Choroid plexus epithelial cell (primary cell): ENCODE measurements around the gene REXO1.

Experiments used
- DNase-seq: peaks from one replicate; pipeline ENCODE4 v3.0.0-alpha.2; 2010; ENCODE audit warnings: low read depth
- H3K4me3 ChIP-seq: 2 replicates; pipeline ENCODE4 v1.5.1; 2011; ENCODE audit warnings: low read depth, mild to moderate bottlenecking, control low read depth, low read length, moderate library complexity
- CTCF ChIP-seq: conservative IDR thresholded peaks from 2 replicates; pipeline ENCODE4 v1.5.1; 2011; ENCODE audit warnings: low read depth, mild to moderate bottlenecking, control low read depth, inconsistent platforms, low read length, moderate library complexity

Gene REXO1

GRCh38 chr19:1866693-1867348 lies 18.5 kb upstream of the REXO1 start:
- H3K4me3 ChIP-seq: no peak overlapping the region
- TF ChIP-seq CTCF: no peak
- DNase-seq: no peak

DNA sequence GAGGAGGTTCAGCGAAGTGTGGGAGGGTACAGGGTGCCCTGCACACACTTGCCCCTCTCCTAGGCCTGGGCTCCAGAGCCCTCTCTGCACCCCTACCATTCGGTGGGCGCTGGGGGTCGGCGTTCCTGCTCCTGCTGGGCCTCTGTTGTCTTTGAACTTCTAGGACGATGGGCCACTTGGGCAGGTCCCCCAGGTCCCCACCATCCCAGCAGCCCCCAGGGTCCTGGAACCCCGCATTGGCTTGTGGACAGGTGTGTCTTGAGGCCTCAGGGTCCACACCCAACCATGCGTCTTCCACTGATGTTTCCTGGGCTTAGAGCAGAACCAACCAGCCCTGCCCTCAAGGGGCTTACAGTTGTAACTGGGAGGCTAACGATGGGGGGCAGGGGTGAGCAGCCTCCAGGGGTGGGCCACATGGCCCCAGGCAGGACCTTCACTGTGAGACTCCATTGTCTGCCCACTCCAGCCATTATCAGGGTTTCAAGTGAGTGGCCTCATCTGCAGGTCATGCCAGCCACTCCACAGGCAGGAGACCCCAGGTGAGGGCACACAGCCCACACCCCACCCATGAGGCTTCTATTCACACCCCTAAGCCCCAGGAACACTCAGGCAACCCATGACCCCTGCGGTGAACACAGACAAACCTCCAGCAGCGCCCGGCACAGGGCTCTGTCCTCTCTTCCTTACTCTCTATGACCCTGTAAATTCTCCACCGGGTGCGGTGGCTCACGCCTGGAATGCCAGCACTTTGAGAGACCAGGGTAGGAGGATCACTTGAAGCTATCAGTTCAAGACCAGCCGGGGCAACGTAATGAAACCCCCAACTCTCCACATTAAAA lies 17.1 kb upstream of the REXO1 start:
- DNase-seq: no peak
- TF ChIP-seq CTCF: no peak
- H3K4me3 ChIP-seq: peak overlapping the region; percentile 78

DNA sequence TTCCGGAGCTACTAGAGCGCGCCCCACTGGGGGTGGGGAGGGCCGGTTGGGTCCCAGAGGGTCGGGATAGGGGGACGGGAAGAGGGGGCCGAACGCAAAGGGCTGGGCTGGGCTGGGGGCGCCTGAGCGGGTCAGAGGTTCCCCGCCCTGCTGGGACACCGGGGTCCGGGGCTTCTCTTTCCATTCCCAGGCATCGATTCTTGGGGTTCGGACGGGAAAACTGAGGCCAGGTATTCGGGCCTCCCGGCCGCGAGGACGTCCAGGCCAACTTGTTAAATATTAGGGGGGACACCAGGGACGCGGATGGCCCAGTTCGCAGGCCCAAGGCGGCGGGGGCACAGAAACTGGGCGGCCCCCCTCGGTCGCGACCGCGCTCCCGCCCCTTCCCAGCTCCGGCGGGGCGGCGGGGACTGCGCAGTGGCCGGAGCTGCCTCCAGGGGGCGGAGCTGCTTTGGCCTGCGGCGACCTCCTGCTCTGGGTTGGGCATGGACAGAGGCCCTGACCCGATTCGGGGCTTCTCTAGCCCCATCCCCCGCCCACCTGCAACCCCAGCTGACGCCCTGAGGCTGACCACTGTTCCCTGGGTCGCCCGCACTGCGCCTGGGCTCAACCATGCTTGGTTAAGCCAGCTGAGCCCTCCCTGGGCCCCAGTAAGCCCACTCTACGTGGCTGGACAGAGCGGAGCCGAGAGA lies 16.3 kb upstream of the REXO1 start:
- DNase-seq: peak; percentile 53
- peak; percentile 61 for TF ChIP-seq CTCF
- peak overlapping the region; percentile 78 for H3K4me3 ChIP-seq

DNA sequence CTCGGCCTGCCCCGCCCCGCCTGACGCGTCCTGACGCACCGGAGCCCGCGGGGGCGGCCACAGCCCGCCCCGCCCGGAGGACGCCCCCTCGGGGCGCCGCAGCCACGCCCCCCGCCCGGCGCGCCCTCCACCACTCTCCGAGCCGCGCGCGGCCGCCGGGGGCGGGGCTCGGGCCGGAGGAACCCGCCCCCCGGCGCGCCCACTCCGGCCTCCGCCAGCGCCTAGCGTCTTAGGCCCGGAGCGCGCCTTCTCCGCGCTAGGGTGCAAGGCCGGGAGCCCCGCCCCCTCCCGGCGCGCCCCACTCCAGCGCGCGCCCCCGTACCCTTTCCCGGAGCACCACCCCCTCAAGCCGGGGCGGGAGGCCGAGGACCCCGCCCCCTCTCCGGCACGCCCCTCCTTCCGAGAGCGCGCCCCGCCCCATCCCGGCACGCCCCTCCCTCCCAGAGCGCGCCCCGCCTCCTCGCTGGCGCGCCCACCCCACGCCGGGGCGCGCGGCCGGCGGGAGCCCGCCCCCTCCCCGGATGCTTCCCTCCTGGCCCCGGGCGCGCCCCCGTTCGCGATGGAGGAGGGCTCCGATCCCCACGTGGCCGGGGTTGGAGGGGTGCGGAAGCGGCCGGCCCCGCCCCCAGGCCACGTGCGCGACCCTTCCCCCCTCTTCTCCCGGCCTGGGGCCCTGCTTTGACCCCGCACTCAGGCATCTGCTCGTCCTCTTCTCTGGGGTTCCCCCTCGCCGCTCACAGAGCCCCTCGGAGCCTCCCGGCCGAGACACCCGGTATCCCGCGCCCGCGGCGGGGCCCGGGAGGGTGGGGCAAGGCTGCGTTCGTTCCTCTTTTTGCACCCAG lies 15.6 kb upstream of the REXO1 start:
- peak; percentile 95 for DNase-seq
- H3K4me3 ChIP-seq: peak overlapping the region; percentile 86
- TF ChIP-seq CTCF: no peak

DNA sequence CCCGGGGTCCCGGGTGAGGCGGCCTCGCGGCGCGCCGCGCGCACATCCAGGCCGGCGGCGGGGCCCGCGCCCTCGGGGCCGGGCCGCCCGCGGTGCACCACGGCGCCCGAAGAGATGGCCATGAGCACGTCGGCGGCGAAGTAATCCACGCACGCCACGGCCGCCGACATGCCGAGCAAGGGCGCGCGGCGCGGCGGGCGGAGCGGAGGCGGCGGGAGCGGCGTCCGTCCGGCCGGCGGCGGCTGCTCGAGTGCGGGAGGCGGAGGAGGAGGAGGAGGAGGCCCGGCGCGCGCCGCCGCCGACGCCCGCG lies 15.0 kb upstream of the REXO1 start, which contains the start of gene KLF16:
Gene KLF16, minus strand, starts transcription at position 252 of the 310 bp plus-strand sequence. Its CDS starts 82 bp downstream, at position 170.
- TF ChIP-seq CTCF: no peak
- DNase-seq: no peak
- peak within 1 kb of the TSS; percentile 86 for H3K4me3 ChIP-seq

DNA sequence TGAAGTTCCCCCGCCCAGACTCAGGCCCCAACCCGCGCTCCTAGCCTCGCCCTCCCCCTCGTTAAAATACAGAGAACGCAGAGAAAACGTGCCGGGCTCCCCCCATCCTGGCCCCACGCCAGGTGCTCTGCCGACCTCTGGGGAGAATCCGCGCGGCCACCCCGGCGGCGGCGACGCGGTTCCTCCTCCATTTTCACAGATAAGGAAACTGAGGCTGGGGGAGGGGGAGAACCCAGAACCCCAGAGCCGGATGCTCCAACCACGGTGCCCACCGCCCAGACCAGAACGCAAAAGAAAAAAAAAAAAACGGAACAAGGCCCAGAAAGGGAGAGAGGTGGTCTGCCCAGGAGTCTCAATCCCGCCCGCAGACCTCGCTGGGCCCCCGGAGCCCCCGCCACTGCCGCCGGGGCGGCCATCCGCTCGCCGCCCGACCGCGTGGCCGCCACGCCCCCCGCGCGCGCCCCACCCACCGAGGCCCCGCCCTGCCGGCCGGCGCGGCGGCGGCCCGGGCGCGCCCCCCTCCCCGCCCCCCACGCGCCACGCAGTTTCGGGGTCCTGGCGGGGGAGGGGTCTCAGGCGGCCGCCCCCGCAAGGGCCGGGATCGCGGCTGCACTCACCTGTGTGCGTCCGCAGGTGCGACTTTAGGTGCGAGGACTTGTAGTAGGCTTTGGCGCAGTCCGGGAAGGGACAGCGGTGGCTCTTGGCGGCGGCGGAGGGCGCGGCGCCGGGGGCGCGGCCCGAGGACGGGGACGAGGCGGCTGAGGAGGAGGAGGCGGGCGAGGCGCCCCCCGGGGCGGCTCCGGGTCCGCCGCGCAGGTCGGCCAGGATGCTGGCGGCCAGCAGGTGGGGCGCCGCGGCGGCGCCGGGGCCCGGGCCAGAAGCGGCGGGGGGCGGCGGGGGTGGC lies 14.4 kb upstream of the REXO1 start:
- no peak for DNase-seq
- peak overlapping the region; percentile 86 for H3K4me3 ChIP-seq
- no peak for TF ChIP-seq CTCF
